Activated T-helper 2 cell treated with anti-CD3 and anti-CD28 coated beads, Interferon-gamma antibody, Interleukin-2, Interleukin-4, amounts not matched to agents 10 μg/mL and 5 μg/mL and 100 μg/mL, durations not matched to agents 14 hours and 24 hours and 36 hours (primary cell): ENCODE measurements around the gene IFRD2. TPM values are rescaled to one million over a fixed set of nuclear protein-coding genes. Genes with fewer than 3 reads are reported as not detected.

ENCODE experiments used
- DNase-seq: peaks from one replicate; pipeline ENCODE4 v3.0.0; 2021; ENCODE audit warnings: low spot score
- H3K27ac Mint-ChIP-seq: one replicate; pipeline ENCODE4 v1.8.0; 2021; ENCODE audit warnings: mixed read lengths
- H3K27me3 Mint-ChIP-seq: one replicate; pipeline ENCODE4 v1.8.0; 2021; ENCODE audit warnings: low read depth, mixed read lengths
- H3K36me3 Mint-ChIP-seq: one replicate; pipeline ENCODE4 v1.8.0; 2021; ENCODE audit warnings: low read depth, mixed read lengths
- H3K4me1 Mint-ChIP-seq: one replicate; pipeline ENCODE4 v1.8.0; 2021; ENCODE audit warnings: low read depth, mixed read lengths
- H3K4me3 Mint-ChIP-seq: one replicate; pipeline ENCODE4 v1.8.0; 2021; ENCODE audit warnings: low read depth, mild to moderate bottlenecking, moderate library complexity, mixed read lengths
- H3K9me3 Mint-ChIP-seq: one replicate; pipeline ENCODE4 v1.8.0; 2021; ENCODE audit warnings: mixed read lengths
- intact Hi-C: fragments of 100-400 bp; cut with micrococcal nuclease; formaldehyde crosslinking; loops from one replicate; pipeline ENCODE4 v1.15.1; 2023
- total RNA-seq: library from RNA; stranded (reverse); gene quantifications from 2 replicates; pipeline ENCODE4 v1.2.3, GENCODE V29; 2022

Gene IFRD2
- total RNA-seq, 1 donor from 2014 or later: 154 TPM

DNA sequence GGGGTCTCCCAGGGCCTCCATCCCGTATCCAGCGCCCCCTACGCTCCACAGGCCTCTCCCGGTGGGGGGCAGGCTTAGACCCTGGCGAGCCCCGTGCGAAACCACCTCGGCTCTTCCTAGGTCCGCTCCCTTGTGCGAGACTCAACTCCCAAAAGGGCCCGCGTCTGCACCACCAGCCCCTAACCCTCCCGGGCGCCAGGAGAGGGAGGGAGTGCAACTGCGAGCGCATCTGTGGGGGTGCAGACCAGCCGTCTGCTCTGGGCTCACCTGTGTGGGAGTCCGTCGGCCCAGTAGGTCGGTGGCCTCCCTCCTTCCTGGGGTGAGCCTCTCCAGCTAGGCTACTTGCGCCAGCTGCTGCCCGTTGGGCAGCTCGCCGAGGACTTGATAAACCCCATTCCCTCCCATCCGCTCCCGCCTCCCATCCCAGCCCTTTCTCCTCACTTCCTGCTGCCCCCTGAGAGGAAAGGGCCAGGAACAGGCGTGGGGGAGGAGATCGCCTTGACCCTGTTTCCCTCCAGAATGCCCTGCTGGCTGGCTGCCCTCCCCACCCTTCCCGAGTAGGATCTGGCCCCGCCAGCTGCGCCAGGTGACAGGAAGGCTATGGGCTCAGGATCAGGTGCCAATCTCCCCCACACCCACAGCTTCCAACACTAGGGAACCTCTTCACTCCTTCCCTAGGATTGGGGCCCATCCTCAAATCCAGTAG lies 30.3 kb upstream of the IFRD2 start, which contains the start of gene HYAL2:
Gene HYAL2 (minus strand): TSS at position 360 of the 706 bp plus-strand sequence. CDS start 2,256 bp downstream, outside the sequence.
- H3K27me3 Mint-ChIP-seq: no peaks in the 10 kb centered on the region
- H3K4me3 Mint-ChIP-seq: peak within 1 kb of the TSS; percentile 74
- H3K9me3 Mint-ChIP-seq: no peaks in the 10 kb centered on the region
- peaks cover 23% of the 10 kb centered on the region for H3K36me3 Mint-ChIP-seq
- DNase-seq: no peak
- peaks cover 11% of the 10 kb centered on the region for H3K4me1 Mint-ChIP-seq
- intact Hi-C loops: loop anchor here (5.0 kb wide), 1 partner anchor 85 kb away; the partner anchor contains the start of gene GNAI2
- H3K27ac Mint-ChIP-seq: peak within 1 kb of the TSS; percentile 92

DNA sequence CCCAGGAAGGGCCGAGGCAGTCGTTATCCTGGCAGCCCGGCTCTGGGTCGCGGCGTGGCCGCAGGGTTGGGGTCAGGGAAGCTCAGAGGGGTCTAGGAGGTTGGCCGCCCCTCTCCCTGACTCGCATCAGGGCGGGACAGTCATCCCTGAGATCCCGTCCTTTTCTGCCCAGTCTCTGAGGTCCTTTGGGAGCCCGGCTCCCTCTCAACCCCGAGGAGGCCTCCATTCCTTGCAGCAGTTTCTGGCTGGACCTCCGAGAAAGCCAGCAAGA lies 29.8 kb upstream of the IFRD2 start:
- Mint-ChIP-seq H3K36me3 (peaks cover 23% of the 10 kb centered on the region), H3K4me1 (peaks cover 10% of the 10 kb centered on the region), H3K27me3 (no peaks in the 10 kb centered on the region), H3K4me3 (peak overlapping the region; percentile 74), H3K27ac (no peak overlapping the region), H3K9me3 (no peaks in the 10 kb centered on the region)
- no peak for DNase-seq
- intact Hi-C loops: loop anchor here (5.0 kb wide), 1 partner anchor 85 kb away; the partner anchor contains the start of gene GNAI2

DNA sequence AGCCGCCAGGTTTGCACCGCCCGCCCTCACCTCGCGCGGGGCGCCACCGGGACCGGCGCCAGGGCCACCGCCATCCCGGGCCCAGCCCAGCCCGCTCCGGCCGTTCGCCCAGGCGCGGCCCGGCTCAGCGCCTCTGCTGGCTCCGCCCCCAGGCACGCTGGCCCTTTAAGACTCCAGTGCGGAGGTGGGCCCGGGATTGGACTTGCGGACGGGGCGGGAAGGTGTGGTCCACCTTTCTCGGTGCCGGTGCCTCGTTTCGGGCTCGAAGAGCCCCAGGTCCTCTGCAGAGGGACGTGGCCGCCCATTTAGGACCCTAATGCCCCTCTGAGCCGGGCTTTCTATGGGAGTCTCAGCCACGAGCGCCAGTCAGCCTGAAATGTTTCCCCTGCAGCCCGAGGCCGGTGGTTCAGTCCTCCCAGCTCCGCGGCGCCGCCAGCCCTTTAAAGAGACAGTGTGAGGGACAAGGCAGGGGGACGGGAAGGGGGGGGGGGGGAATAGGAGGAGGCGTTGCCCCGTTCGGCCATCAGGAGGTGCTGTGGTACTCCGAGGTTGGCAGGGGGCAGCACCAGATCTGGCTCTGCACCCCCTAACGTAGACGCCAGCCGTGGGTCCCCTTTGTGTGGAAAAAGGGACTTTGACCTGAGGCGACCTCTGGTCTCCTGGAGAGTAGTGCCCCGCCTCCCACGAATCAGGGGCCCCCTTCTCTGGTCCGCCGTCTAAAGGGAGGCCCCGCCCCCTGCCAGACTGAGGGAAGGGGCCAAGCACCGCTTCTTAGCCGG lies 29.3 kb upstream of the IFRD2 start:
- H3K27me3 Mint-ChIP-seq: no peaks in the 10 kb centered on the region
- H3K4me3 Mint-ChIP-seq: peak overlapping the region; percentile 74
- peak; percentile 84 for DNase-seq
- peak overlapping the region; percentile 92 for H3K27ac Mint-ChIP-seq
- H3K36me3 Mint-ChIP-seq: peaks cover 26% of the 10 kb centered on the region
- peaks cover 11% of the 10 kb centered on the region for H3K4me1 Mint-ChIP-seq
- intact Hi-C loops: loop anchor here (1.0 to 5.0 kb wide), 2 partner anchors 22 to 84 kb away; partner anchors contain the start of genes GNAI2, HYAL3 and NAA80
- H3K9me3 Mint-ChIP-seq: no peaks in the 10 kb centered on the region

DNA sequence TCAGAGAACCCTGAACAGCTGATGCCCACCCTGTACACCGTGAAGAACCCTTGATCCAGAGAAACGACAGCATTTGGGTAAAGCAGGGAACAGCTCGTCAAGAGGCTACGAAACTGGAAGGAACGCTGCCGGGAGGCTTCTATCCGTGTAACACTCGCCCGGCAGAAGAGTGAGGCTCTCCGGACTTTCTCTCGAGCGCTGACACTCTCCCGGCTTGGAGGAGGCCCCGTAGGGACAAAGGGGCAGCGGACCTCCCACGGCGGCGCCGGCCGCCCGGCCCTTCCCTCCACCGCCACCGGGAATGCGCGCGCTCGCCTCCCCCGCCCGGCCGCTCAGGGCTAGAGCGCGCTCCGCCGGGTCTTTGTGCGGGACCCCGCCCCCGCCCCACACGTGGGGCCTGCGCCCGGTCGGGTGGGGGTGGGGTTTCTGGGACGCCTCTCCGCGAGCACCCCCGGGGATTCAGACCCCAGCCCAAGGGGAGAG lies 28.7 kb upstream of the IFRD2 start:
- Mint-ChIP-seq H3K27me3 (no peaks in the 10 kb centered on the region), H3K36me3 (peaks cover 30% of the 10 kb centered on the region), H3K27ac (no peak overlapping the region), H3K4me1 (peaks cover 13% of the 10 kb centered on the region), H3K4me3 (peak overlapping the region; percentile 89), H3K9me3 (no peaks in the 10 kb centered on the region)
- no peak for DNase-seq
- intact Hi-C loops: loop anchor here (1.0 to 5.0 kb wide), 2 partner anchors 22 to 84 kb away; partner anchors contain the start of genes GNAI2, HYAL3 and NAA80

DNA sequence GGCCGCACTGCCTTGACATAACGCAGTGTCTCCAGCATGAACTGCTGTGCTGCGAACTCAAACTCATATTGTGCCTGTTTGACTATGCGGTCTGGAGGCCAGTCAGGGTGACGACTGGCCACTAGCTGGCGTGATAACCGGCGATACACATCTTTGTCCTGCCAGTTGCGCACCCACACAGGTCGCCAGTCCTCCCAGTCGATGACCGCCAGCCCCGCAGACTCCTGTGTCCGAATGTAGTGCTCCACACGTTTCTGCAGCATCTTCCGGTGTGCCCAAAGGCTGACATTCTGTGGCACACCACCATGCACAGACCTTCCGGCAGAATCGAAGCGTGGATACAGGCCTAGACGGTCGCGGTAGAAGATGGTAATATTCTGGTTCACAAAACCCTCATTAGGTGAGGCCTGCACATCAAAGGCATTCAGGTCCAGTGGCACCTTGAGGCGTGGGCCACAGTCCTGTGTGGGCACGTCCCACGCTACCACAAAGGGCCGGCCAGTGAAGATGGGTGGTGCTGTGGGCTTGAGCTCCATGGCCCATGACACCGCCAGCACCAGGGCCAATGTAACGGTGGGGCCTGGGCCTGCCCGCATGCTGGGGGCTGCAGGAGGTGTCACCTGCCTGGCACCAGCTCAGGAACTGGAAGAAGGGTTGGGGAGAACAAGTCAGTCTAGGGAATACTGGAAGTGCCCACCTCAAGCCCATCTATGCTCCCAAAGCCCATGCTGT lies 27.8 kb upstream of the IFRD2 start:
- H3K9me3 Mint-ChIP-seq: no peaks in the 10 kb centered on the region
- H3K27me3 Mint-ChIP-seq: no peaks in the 10 kb centered on the region
- intact Hi-C loops: loop anchor here (5.0 kb wide), 1 partner anchor 83 kb away; the partner anchor contains the start of gene GNAI2
- H3K27ac Mint-ChIP-seq: no peak overlapping the region
- peaks cover 13% of the 10 kb centered on the region for H3K4me1 Mint-ChIP-seq
- H3K4me3 Mint-ChIP-seq: peak overlapping the region; percentile 89
- no peak for DNase-seq
- H3K36me3 Mint-ChIP-seq: peaks cover 25% of the 10 kb centered on the region

DNA sequence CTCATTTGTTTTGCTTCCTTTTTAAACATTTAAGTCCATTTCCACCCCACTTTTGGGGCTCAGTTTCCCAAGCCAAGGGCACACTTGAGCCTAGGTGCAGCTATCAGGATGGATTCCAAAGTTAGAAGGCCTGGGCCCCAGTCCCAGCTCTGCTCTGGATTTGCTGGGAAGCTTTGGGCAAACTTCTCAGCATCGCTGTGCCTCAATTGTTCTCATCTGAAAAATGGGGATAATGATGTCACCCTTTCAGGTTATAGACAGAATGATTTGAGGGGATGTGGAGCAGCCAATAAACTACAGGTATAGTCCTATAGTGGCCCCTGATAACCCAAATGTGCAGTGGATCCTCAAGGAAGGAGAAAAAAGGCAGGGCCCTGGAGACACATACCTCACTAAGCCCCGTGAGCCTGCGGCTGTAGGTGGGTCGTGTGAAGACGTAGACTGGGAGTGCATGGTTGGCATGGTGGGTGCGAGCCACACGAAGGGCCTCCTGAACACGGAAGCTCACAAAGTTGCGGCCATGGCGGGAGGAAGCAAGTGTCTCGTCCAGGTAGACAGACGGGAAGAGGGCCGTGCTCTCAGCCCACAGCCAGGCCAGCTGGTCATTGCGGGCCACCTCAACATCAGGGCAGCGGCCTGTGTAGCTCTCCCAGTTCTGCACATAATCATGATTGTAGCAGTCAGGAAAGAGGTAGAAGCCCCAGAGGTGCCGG lies 27.1 kb upstream of the IFRD2 start:
- peak overlapping the region; percentile 37 for H3K4me3 Mint-ChIP-seq

DNA sequence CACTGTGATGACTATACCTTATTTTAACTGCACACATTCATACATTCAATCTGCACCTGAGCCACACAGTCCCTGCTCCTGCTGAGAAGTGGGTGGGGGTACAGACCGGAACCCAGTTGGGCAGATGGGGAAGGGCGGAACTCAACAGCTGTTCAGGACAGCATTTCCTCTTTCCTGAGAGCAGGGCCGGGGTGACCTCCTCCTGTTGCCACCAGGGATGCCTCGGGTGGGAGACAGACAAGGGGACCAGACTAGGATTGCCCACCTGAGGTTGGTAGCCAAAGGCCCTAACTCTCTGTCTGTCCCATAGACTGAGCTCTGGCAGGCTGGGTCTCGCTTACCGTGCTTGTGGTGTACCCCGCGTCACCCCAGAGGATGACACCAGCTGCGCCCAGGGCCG lies 26.4 kb upstream of the IFRD2 start:
- peaks cover 19% of the 10 kb centered on the region for H3K36me3 Mint-ChIP-seq
- no peaks in the 10 kb centered on the region for H3K9me3 Mint-ChIP-seq
- no peak for DNase-seq
- intact Hi-C loops: no loop called here
- no peaks in the 10 kb centered on the region for H3K27me3 Mint-ChIP-seq
- peak overlapping the region; percentile 37 for H3K4me3 Mint-ChIP-seq
- peaks cover 13% of the 10 kb centered on the region for H3K4me1 Mint-ChIP-seq
- no peak overlapping the region for H3K27ac Mint-ChIP-seq

More for the DNA sequence above, 27.1 kb upstream of the IFRD2 start:
- intact Hi-C loops: no loop called here
- no peaks in the 10 kb centered on the region for H3K27me3 Mint-ChIP-seq
- H3K27ac Mint-ChIP-seq: no peak overlapping the region
- no peaks in the 10 kb centered on the region for H3K9me3 Mint-ChIP-seq
- H3K36me3 Mint-ChIP-seq: peaks cover 19% of the 10 kb centered on the region
- no peak for DNase-seq
- peaks cover 13% of the 10 kb centered on the region for H3K4me1 Mint-ChIP-seq

DNA sequence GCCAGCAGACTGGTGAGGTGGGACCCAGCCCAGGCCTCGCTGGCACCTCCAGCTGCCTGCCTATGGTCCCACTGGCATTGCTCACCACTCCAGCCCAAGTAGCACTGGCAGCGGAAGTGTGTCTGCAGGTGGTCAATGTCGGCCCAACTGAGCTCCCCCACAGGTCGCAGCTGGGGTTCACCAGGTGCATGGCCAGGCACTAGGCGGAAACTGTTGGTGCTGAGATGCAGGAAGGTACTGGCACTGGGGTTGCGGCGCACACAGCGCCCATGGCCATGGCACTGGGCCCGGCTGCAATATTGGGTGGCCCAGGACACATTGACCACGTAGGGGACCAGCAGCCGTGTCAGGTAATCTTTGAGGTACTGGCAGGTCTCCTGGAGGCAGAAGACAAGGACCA lies 25.9 kb upstream of the IFRD2 start:
- Mint-ChIP-seq H3K27me3 (no peaks in the 10 kb centered on the region), H3K9me3 (no peaks in the 10 kb centered on the region), H3K4me3 (peak overlapping the region; percentile 37), H3K36me3 (peaks cover 19% of the 10 kb centered on the region), H3K27ac (no peak overlapping the region), H3K4me1 (peaks cover 13% of the 10 kb centered on the region)
- no peak for DNase-seq
- intact Hi-C loops: no loop called here

DNA sequence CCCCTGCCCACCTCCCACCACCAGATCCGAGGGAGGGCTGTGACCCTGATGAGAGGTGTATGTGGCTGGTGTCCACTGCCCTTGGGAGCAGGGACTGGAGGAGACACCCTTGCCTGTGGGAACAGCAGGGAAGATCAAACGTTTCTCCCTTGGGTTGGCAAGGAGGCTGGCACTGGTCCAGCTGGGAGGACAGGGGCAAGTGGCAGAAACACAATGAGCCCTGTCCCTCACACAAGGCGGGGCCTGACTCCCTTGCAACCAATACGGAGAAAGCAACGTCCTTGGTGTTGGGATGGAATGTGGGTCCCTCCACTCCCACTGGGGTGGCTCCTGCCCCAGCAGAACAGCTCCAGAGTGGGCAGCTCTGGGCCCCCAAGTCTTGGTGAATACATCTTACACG lies 25.1 kb upstream of the IFRD2 start:
- no peak overlapping the region for H3K27ac Mint-ChIP-seq
- no peaks in the 10 kb centered on the region for H3K27me3 Mint-ChIP-seq
- peaks cover 13% of the 10 kb centered on the region for H3K4me1 Mint-ChIP-seq
- no peak overlapping the region for H3K4me3 Mint-ChIP-seq
- H3K36me3 Mint-ChIP-seq: peaks cover 19% of the 10 kb centered on the region
- intact Hi-C loops: no loop called here
- DNase-seq: no peak
- H3K9me3 Mint-ChIP-seq: no peaks in the 10 kb centered on the region

DNA sequence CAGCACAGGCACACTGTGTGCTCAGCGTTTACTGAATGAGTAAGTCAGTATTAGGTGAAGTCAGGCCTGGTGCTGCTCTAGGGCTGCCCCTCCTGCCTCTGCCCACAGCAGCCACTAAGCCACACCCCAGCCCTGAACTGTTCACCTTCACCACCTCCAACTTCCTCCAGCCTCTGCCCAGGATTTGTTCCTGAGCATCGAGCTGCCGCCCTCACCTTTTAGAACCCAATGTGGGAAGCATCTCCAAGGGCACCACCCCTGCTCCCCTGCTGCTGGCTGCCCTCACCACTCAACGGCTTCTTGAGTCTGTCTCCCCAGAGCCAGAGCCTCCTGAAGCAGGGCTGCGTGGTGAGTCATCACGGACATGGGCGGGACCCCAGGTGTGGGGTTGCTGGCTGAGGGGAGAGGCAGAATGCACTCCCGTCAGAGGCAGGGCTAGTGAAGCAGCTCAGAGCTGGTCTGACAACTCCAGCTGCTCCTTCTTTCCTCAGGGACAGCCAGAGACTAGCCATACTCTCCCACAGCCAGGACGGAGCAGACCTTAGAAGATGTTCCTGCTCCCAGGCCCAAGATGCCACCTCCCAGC lies 24.5 kb upstream of the IFRD2 start:
- no peak for DNase-seq
- intact Hi-C loops: no loop called here

DNA sequence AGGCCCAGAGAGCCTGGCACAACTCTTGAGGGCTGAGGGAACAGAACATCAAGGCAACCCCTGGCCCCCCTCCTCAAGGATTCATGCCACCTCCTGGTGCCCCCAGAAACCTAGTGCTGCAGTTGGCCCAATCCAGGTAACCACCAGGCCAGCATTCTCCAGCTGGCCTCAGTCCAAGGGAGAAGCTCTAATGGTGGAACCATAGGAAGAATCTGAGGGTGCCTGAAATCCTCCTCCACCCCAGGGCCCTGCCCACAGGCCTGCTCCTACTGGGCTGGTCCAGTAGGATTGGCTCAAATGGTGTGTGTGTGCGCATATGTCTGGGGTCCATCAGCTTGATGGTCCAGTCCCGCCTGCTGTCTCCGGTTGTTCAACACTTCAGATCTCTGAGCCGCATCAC lies 22.6 kb upstream of the IFRD2 start:
- H3K27me3 Mint-ChIP-seq: no peaks in the 10 kb centered on the region
- peaks cover under 1% of the 10 kb centered on the region for H3K9me3 Mint-ChIP-seq
- peaks cover 11% of the 10 kb centered on the region for H3K4me1 Mint-ChIP-seq
- intact Hi-C loops: no loop called here
- no peak for DNase-seq
- peaks cover 21% of the 10 kb centered on the region for H3K36me3 Mint-ChIP-seq
- no peak overlapping the region for H3K4me3 Mint-ChIP-seq
- H3K27ac Mint-ChIP-seq: no peak overlapping the region

More for the DNA sequence above, 24.5 kb upstream of the IFRD2 start:
- Mint-ChIP-seq H3K4me3 (no peak overlapping the region), H3K9me3 (no peaks in the 10 kb centered on the region), H3K36me3 (peaks cover 19% of the 10 kb centered on the region), H3K4me1 (peaks cover 13% of the 10 kb centered on the region), H3K27me3 (no peaks in the 10 kb centered on the region), H3K27ac (peak overlapping the region; percentile 40)

DNA sequence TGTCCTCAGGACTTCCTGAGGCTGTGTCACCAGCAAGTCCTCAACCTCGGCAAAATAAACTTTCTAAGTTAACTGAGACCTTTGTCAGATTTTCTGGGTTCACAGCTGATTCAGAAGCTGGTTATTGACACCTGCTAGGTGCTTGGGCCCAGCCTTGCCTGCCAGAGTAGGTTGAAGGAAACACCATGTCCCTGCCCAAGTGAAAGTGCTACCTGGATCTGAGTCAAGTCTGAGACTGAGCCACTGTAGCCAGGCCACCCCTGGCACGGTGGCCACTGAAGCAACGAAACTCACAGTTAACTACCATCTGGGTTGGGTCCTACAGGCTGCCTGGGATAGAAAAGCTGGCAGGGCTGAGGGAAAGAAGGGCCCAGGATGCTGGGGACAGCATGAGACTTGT lies 22.1 kb upstream of the IFRD2 start:
- Mint-ChIP-seq H3K4me3 (no peak overlapping the region), H3K27me3 (no peaks in the 10 kb centered on the region), H3K4me1 (peaks cover 11% of the 10 kb centered on the region), H3K27ac (no peak overlapping the region), H3K9me3 (peaks cover 5% of the 10 kb centered on the region), H3K36me3 (peaks cover 22% of the 10 kb centered on the region)
- no peak for DNase-seq
- intact Hi-C loops: no loop called here
